ENCODE results near the gene TRANK1.

DNA sequence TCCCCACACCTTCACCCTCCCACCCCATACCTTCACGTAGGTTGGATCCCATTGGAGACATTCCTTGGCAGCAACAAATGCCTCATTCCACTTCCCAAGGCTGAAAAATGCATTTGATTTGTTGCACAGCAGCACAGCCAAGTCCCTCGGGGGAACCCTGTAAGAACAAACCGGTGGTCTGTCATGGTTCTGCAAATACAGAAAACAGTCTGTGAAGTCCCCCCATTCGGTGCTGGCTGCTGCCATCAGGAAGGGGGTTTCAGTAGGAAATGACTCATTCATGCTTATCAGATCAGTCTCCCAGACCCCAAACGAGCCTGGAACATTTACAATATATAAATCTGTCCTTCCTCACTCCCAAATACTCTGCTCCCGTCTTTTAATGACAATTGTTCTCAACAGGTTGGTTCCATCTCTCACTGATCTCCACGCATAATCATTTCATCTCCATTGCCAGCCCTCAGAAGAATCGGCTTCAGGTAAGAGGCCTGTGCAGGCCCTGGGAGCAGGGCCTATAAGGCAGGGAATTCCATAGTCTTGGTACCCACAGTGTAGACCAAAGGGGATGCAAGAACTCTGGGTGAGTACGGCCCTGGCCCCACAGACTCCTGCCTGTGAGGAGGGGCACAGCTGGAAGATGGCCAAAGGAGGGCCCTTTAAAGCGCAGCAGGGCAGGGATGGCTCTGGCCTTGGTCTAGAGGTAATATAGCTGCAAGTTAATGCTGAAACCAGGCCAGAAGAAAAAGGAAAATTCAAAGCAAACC lies 41.6 kb downstream of the TRANK1 start:
- TF ChIP-seq, protein P1, sequence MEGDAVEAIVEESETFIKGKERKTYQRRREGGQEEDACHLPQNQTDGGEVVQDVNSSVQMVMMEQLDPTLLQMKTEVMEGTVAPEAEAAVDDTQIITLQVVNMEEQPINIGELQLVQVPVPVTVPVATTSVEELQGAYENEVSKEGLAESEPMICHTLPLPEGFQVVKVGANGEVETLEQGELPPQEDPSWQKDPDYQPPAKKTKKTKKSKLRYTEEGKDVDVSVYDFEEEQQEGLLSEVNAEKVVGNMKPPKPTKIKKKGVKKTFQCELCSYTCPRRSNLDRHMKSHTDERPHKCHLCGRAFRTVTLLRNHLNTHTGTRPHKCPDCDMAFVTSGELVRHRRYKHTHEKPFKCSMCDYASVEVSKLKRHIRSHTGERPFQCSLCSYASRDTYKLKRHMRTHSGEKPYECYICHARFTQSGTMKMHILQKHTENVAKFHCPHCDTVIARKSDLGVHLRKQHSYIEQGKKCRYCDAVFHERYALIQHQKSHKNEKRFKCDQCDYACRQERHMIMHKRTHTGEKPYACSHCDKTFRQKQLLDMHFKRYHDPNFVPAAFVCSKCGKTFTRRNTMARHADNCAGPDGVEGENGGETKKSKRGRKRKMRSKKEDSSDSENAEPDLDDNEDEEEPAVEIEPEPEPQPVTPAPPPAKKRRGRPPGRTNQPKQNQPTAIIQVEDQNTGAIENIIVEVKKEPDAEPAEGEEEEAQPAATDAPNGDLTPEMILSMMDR (IDR thresholded peaks at IDR 0.05; ENCODE audit: low read depth, low read length, poor library complexity, severe bottlenecking): no peak
- TF ChIP-seq EZH2phosphoT487 (IDR thresholded peaks at IDR 0.05; ENCODE audit: borderline replicate concordance, low read length): no peak
